ENCODE measurements around the gene HRH2.

GRCh38 chr5:175638305-175638704, 19.6 kb upstream of the HRH2 start:
- TF ChIP-seq PRDM15 (CRISPR knock-in tag; IDR thresholded peaks at IDR 0.05) = no peak
- no peak for TF ChIP-seq HMGA2 (CRISPR knock-in tag; IDR thresholded peaks at IDR 0.05)
- no peak for TF ChIP-seq E2F4 (CRISPR knock-in tag; IDR thresholded peaks at IDR 0.05; ENCODE audit: borderline replicate concordance, low read depth)
- no peak for TF ChIP-seq MAX (CRISPR knock-in tag; IDR thresholded peaks at IDR 0.05)
- TF ChIP-seq CTCF (IDR thresholded peaks at IDR 0.05) = no peak
- TF ChIP-seq JUN (CRISPR knock-in tag; IDR thresholded peaks at IDR 0.05) = no peak
- no peak for TF ChIP-seq E2F1 (CRISPR knock-in tag; IDR thresholded peaks at IDR 0.05)
- no peak for TF ChIP-seq NFE2L1 (CRISPR knock-in tag; IDR thresholded peaks at IDR 0.05)
- TF ChIP-seq ZNF512 (CRISPR knock-in tag; IDR thresholded peaks at IDR 0.05; ENCODE audit: borderline replicate concordance) = no peak
- no peak for TF ChIP-seq USF2 (CRISPR knock-in tag; IDR thresholded peaks at IDR 0.05)
- no peak for TF ChIP-seq TCF7 (CRISPR knock-in tag; IDR thresholded peaks at IDR 0.05; ENCODE audit: low read depth)
- TF ChIP-seq USF1 (CRISPR knock-in tag; IDR thresholded peaks at IDR 0.05) = no peak
- no peak for TF ChIP-seq NR3C1 (CRISPR knock-in tag; conservative IDR thresholded peaks at IDR 0.05; ENCODE audit: low read depth)
- TF ChIP-seq ATF3 (CRISPR knock-in tag; conservative IDR thresholded peaks at IDR 0.05) = no peak

Data from WTC11 (cell line).